SHP77 treated with DMSO at 0.1 percent for 48 hours (cell line): ENCODE measurements around the gene CNNM2.

Experiments
- DNase-seq: peaks from one replicate; lab custom pipeline; 2025; lab: John Stamatoyannopoulos, UW

The CNNM2 gene

GRCh38 chr10:103077020-103077419, 158.9 kb downstream of the CNNM2 start:
- DNase-seq = no peak

GRCh38 chr10:103077491-103078308, 159.6 kb downstream of the CNNM2 start:
- DNase-seq = no peak

GRCh38 chr10:103078309-103078615, 160.2 kb downstream of the CNNM2 start:
- no peak for DNase-seq

GRCh38 chr10:103078676-103079075, 160.6 kb downstream of the CNNM2 start:
- no peak for DNase-seq

GRCh38 chr10:103079100-103079499, 161.0 kb downstream of the CNNM2 start:
- DNase-seq = no peak

GRCh38 chr10:103079946-103080345, 161.9 kb downstream of the CNNM2 start:
- DNase-seq = no peak

- DNase-seq = no peak
Measured at GRCh38 chr10:103080891-103081581, 162.9 kb downstream of the CNNM2 start.

- no peak for DNase-seq
Measured at GRCh38 chr10:103082683-103083082, 164.6 kb downstream of the CNNM2 start.

- no peak for DNase-seq
Measured at GRCh38 chr10:103083266-103083976, 165.3 kb downstream of the CNNM2 start.

GRCh38 chr10:103083977-103084320, 165.9 kb downstream of the CNNM2 start:
- DNase-seq = no peak

GRCh38 chr10:103086261-103086660, 168.2 kb downstream of the CNNM2 start:
- DNase-seq = no peak

- DNase-seq = no peak
Measured at GRCh38 chr10:103086799-103087198, 168.7 kb downstream of the CNNM2 start.

- DNase-seq = no peak
Measured at GRCh38 chr10:103089493-103089892, 171.4 kb downstream of the CNNM2 start.

GRCh38 chr10:103090911-103091310, 172.8 kb downstream of the CNNM2 start:
- DNase-seq = no peak

- DNase-seq = no peak
Measured at GRCh38 chr10:103095005-103095404, 176.9 kb downstream of the CNNM2 start.

GRCh38 chr10:103096130-103096529, 178.0 kb downstream of the CNNM2 start:
- no peak for DNase-seq

- no peak for DNase-seq
Measured at GRCh38 chr10:103098240-103098639, 180.1 kb downstream of the CNNM2 start.

GRCh38 chr10:103100620-103101019, 182.5 kb downstream of the CNNM2 start:
- DNase-seq = no peak

GRCh38 chr10:103102195-103102594, 184.1 kb downstream of the CNNM2 start:
- DNase-seq = no peak

GRCh38 chr10:103103989-103104388, 185.9 kb downstream of the CNNM2 start:
- no peak for DNase-seq

- no peak for DNase-seq
Measured at GRCh38 chr10:103104721-103105120, 186.6 kb downstream of the CNNM2 start.

GRCh38 chr10:103105462-103105861, 187.4 kb downstream of the CNNM2 start:
- no peak for DNase-seq

- no peak for DNase-seq
Measured at GRCh38 chr10:103106539-103106938, 188.4 kb downstream of the CNNM2 start.
